OCI-LY3 (cell line): ENCODE data around the gene AK9.

Experiments used
- EZH2phosphoT487 ChIP-seq: fragments of 200-600 bp; shearing (Covaris generic); IDR thresholded peaks from 2 replicates; pipeline ENCODE4 v1.6.1; 2018; ENCODE audit warnings: antibody characterized with exemption, mixed run types, low read depth
- TF ChIP-seq, protein P1 (sequence below): fragments of 200-600, 300-600 bp; sonication (generic); IDR thresholded peaks from 2 replicates; pipeline ENCODE4 v1.5.1; 2014; ENCODE audit warnings: antibody characterized with exemption, low read length, low read depth

DNA sequence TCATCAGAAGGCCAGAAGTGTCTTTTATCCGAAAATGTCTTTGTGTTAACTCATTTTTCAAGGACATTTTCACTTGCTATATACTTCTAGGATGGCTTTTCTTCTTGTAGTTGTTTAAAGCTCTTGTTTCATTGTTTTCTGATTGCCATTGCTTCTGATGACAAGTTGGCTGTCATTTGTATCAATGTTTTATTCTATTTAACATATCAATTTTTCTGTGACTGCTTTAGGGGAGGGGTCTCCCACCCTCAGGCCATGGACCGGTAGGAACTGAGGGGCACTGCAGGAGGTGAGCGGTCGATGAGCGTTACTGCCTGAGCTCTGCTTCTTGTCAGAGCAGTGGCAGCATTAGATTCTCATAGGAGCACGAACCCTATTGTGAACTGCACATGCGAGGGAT, 65.8 kb downstream of the AK9 start:
- TF ChIP-seq, protein P1, sequence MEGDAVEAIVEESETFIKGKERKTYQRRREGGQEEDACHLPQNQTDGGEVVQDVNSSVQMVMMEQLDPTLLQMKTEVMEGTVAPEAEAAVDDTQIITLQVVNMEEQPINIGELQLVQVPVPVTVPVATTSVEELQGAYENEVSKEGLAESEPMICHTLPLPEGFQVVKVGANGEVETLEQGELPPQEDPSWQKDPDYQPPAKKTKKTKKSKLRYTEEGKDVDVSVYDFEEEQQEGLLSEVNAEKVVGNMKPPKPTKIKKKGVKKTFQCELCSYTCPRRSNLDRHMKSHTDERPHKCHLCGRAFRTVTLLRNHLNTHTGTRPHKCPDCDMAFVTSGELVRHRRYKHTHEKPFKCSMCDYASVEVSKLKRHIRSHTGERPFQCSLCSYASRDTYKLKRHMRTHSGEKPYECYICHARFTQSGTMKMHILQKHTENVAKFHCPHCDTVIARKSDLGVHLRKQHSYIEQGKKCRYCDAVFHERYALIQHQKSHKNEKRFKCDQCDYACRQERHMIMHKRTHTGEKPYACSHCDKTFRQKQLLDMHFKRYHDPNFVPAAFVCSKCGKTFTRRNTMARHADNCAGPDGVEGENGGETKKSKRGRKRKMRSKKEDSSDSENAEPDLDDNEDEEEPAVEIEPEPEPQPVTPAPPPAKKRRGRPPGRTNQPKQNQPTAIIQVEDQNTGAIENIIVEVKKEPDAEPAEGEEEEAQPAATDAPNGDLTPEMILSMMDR, result no peak
- no peak for TF ChIP-seq EZH2phosphoT487
